Left renal pelvis (tissue), 4 donors: ENCODE results near the gene CD226. TPM values are rescaled to one million over a fixed set of nuclear protein-coding genes. Genes with fewer than 3 reads are reported as not detected.
"Not testable (repeated sequence)": the region's sequence is repeated elsewhere in the genome, so short reads cannot be mapped to it uniquely, and the experiment has no call there.

ENCODE experiments used
- DNase-seq, 4 donors: peaks; one replicate each; pipeline ENCODE4 v3.0.0-alpha.2; 2013; ENCODE audit warnings: low read depth in 4 of 4, low spot score in 3 of 4
- polyA plus RNA-seq, 4 donors: library from polyadenylated mRNA; unstranded; fragments of 120-200 nt; gene quantifications; one replicate each; pipeline ENCODE4 v1.2.1, GENCODE V29; 2013; ENCODE audit not compliant: insufficient read length in 4 of 4

CD226 gene
- polyA plus RNA-seq = 1 to 10 TPM; 1.2 to 4.1 (median 2.3) TPM

GRCh38 chr18:69947361-69948133 lies at the start of gene CD226:
Gene CD226, minus strand, starts transcription at chr18:69947873. Its CDS starts 467 bp downstream, at chr18:69947406.
- DNase-seq = no peak

- no peak for DNase-seq
These were observed 49.5 kb upstream of the CD226 start for GRCh38 chr18:69996951-69997798.

GRCh38 chr18:69996417-69996816 lies 48.7 kb upstream of the CD226 start:
- no peak for DNase-seq

- DNase-seq = no peak
These were observed 48.1 kb upstream of the CD226 start for GRCh38 chr18:69995774-69996173.

- no peak for DNase-seq
These were observed 45.1 kb upstream of the CD226 start for GRCh38 chr18:69992776-69993175.

- DNase-seq = no peak
These were observed 40.2 kb upstream of the CD226 start for GRCh38 chr18:69987870-69988269.

GRCh38 chr18:69985239-69985638 lies 37.6 kb upstream of the CD226 start:
- no peak for DNase-seq

GRCh38 chr18:69982417-69982816 lies 34.7 kb upstream of the CD226 start:
- DNase-seq = no peak

- DNase-seq = no peak
These were observed 34.3 kb upstream of the CD226 start for GRCh38 chr18:69981948-69982347.

- DNase-seq = no peak
These were observed 33.5 kb upstream of the CD226 start for GRCh38 chr18:69980982-69981804.

GRCh38 chr18:69980509-69980908 lies 32.8 kb upstream of the CD226 start:
- no peak for DNase-seq

GRCh38 chr18:69978732-69979715 lies 31.4 kb upstream of the CD226 start:
- DNase-seq = no peak

- not testable (repeated sequence) for DNase-seq
These were observed 27.6 kb upstream of the CD226 start for GRCh38 chr18:69975294-69975693.

- no peak for DNase-seq
These were observed 26.7 kb upstream of the CD226 start for GRCh38 chr18:69974365-69974764.

- no peak for DNase-seq
These were observed 21.8 kb upstream of the CD226 start for GRCh38 chr18:69969491-69969890.

- no peak for DNase-seq
These were observed 20.4 kb upstream of the CD226 start for GRCh38 chr18:69968039-69968438.

GRCh38 chr18:69963196-69963595 lies 15.5 kb upstream of the CD226 start:
- no peak for DNase-seq

GRCh38 chr18:69961718-69962117 lies 14.0 kb upstream of the CD226 start:
- no peak for DNase-seq

GRCh38 chr18:69958422-69958821 lies 10.7 kb upstream of the CD226 start:
- no peak for DNase-seq

GRCh38 chr18:69957747-69958146 lies 10.1 kb upstream of the CD226 start:
- no peak for DNase-seq
